Measurements from ENCODE around the gene TEKT3. TPM values are rescaled to one million over a fixed set of nuclear protein-coding genes. Genes with fewer than 3 reads are reported as not detected.

TEKT3 gene
- total RNA-seq (2014; rRNA removed; shearing (Covaris generic)): 1.0 TPM in 1 of 2 replicates, not detected in the other

GRCh38 chr17:15341385-15341849 is at the start of gene TEKT3:
Gene TEKT3, minus strand, starts transcription at chr17:15341597. Its CDS starts 10,012 bp downstream, at chr17:15331585.
- peak; percentile 58 to 78 for DNase-seq (ENCODE audit: low read depth in 1 of 2, low spot score in 2 of 2)
- Histone ChIP-seq H3K4me1 (replicated peaks) (peaks cover 6% of the 10 kb centered on the region; the same call in 1 of the 2 replicates), H3K27me3 (replicated peaks) (no peaks in the 10 kb centered on the region), H3K4me3 (peak within 1 kb of the TSS; percentile 43), H3K9me3 (replicated peaks) (no peaks in the 10 kb centered on the region), H3K27ac (no peak within 1 kb of the TSS), H3K36me3 (no peaks in the 10 kb centered on the region)

- Histone ChIP-seq H3K36me3 (no peaks in the 10 kb centered on the region), H3K27me3 (replicated peaks) (no peaks in the 10 kb centered on the region), H3K4me3 (no peak overlapping the region), H3K27ac (no peak overlapping the region), H3K9me3 (replicated peaks) (no peaks in the 10 kb centered on the region; the same call in 1 of the 2 replicates), H3K4me1 (replicated peaks) (peaks cover 33% of the 10 kb centered on the region)
- no peak for DNase-seq (ENCODE audit: low read depth in 1 of 2, low spot score in 2 of 2)
These were observed 47.1 kb upstream of the TEKT3 start for GRCh38 chr17:15388356-15389041.

- Histone ChIP-seq H3K27ac (no peak overlapping the region), H3K4me3 (no peak overlapping the region), H3K9me3 (replicated peaks) (no peaks in the 10 kb centered on the region; the same call in 1 of the 2 replicates), H3K4me1 (replicated peaks) (peaks cover 15% of the 10 kb centered on the region), H3K36me3 (no peaks in the 10 kb centered on the region), H3K27me3 (replicated peaks) (no peaks in the 10 kb centered on the region)
- no peak for DNase-seq (ENCODE audit: low read depth in 1 of 2, low spot score in 2 of 2)
These were observed 44.7 kb upstream of the TEKT3 start for GRCh38 chr17:15386083-15386482.

DNA sequence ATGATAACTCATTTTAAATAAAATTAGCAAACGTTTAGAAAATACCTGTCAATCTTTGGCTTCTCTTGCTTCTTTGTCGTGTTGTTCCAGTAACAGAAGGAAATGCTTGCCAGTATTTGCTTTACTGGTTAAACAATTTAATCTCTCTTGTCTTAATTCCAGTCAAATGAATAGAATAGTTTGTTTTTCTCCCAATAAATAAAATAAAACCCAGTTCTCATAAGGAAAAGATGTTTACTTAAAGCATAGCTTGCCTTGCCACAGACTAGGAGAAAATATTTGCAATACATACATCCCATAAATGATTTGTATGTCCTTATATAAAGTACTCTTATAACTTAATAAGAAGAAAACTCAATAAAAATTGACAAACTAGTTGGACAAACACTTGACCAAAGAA is 43.9 kb upstream of the TEKT3 start:
- Histone ChIP-seq H3K4me1 (replicated peaks) (peaks cover 19% of the 10 kb centered on the region), H3K9me3 (replicated peaks) (no peaks in the 10 kb centered on the region; the same call in 1 of the 2 replicates), H3K4me3 (no peak overlapping the region), H3K36me3 (no peaks in the 10 kb centered on the region), H3K27me3 (replicated peaks) (no peaks in the 10 kb centered on the region), H3K27ac (no peak overlapping the region)
- DNase-seq (ENCODE audit: low read depth in 1 of 2, low spot score in 2 of 2): no peak

- no peaks in the 10 kb centered on the region for H3K27me3 ChIP-seq (replicated peaks)
- H3K36me3 ChIP-seq: no peaks in the 10 kb centered on the region
- H3K4me3 ChIP-seq: no peak overlapping the region
- DNase-seq (ENCODE audit: low read depth in 1 of 2, low spot score in 2 of 2): no peak
- H3K27ac ChIP-seq: no peak overlapping the region
- no peaks in the 10 kb centered on the region; the same call in 1 of the 2 replicates for H3K9me3 ChIP-seq (replicated peaks)
- peaks cover 19% of the 10 kb centered on the region for H3K4me1 ChIP-seq (replicated peaks)
These were observed 42.9 kb upstream of the TEKT3 start for GRCh38 chr17:15384142-15384787.

- H3K9me3 ChIP-seq (replicated peaks): no peaks in the 10 kb centered on the region; the same call in 1 of the 2 replicates
- H3K4me1 ChIP-seq (replicated peaks): peaks cover 28% of the 10 kb centered on the region
- no peak overlapping the region for H3K27ac ChIP-seq
- H3K27me3 ChIP-seq (replicated peaks): no peaks in the 10 kb centered on the region
- no peak overlapping the region for H3K4me3 ChIP-seq
- H3K36me3 ChIP-seq: no peaks in the 10 kb centered on the region
- no peak for DNase-seq (ENCODE audit: low read depth in 1 of 2, low spot score in 2 of 2)
These were observed 41.5 kb upstream of the TEKT3 start for GRCh38 chr17:15382914-15383313.

GRCh38 chr17:15381707-15382106 is 40.3 kb upstream of the TEKT3 start:
- Histone ChIP-seq H3K4me3 (no peak overlapping the region), H3K4me1 (replicated peaks) (peaks cover 38% of the 10 kb centered on the region), H3K9me3 (replicated peaks) (no peaks in the 10 kb centered on the region), H3K36me3 (no peaks in the 10 kb centered on the region), H3K27ac (no peak overlapping the region), H3K27me3 (replicated peaks) (no peaks in the 10 kb centered on the region)
- DNase-seq (ENCODE audit: low read depth in 1 of 2, low spot score in 2 of 2): no peak

DNA sequence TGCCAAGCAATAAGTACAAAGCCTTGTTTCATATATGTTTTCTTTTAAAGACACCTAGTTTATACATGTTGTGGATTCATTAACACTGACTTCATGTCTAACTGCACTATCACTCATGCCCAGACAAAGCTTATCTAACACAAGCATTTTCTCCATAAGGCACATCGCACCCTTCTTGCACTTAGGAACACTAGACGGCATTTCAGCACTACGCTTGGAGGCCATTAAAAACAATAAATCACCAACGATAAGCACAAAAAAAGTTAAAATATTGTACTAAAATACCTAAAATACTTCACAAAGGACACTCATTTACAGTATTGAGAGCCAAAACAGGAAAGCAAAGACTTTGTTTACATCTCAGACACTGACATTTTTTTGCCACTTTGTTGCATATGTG is 39.0 kb upstream of the TEKT3 start:
- peaks cover 40% of the 10 kb centered on the region for H3K4me1 ChIP-seq (replicated peaks)
- no peak for DNase-seq (ENCODE audit: low read depth in 1 of 2, low spot score in 2 of 2)
- H3K4me3 ChIP-seq: no peak overlapping the region

DNA sequence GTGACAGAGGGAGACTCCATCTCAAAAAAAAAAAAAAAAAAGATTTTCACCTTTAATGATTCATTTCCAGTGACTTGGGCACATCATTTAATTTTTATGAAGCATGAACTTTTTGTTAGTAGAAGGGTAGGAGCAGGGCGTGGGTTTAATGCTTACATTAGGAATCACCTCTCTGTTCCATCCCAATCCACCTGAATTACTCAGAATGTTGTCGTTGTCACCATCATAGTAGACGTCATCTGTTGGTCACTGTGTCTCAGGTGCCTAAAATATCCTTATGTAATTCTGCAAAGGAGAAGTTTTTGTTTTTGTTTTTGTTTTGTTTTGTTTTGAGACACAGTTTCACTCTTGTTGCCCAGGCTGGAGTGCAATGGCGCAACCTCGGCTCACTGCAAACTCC is 38.3 kb upstream of the TEKT3 start:
- H3K27me3 ChIP-seq (replicated peaks): no peaks in the 10 kb centered on the region
- H3K36me3 ChIP-seq: no peaks in the 10 kb centered on the region
- H3K27ac ChIP-seq: no peak overlapping the region
- no peaks in the 10 kb centered on the region for H3K9me3 ChIP-seq (replicated peaks)
- peaks cover 35% of the 10 kb centered on the region for H3K4me1 ChIP-seq (replicated peaks)
- no peak for DNase-seq (ENCODE audit: low read depth in 1 of 2, low spot score in 2 of 2)
- no peak overlapping the region for H3K4me3 ChIP-seq

More for the DNA sequence above, 39.0 kb upstream of the TEKT3 start:
- H3K36me3 ChIP-seq: no peaks in the 10 kb centered on the region
- H3K9me3 ChIP-seq (replicated peaks): no peaks in the 10 kb centered on the region
- H3K27ac ChIP-seq: no peak overlapping the region
- no peaks in the 10 kb centered on the region for H3K27me3 ChIP-seq (replicated peaks)

DNA sequence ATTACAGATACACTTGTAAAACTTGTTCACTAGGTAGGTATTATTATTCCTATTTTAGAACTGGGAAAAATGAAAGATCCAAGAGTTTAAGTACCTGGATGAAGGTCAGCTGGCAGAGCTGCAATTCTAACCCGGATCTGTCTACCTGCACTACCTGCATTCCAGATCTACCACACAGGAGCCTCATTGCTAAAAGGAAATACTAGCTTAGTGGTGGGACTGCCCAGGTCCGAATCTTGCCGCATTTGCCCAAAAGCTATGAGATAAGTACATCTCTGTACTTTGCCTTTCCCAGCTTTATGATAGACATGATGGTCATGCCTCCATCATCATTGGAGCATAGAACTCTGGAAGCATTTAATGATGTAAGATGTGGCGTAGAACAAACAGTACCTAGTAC is 36.8 kb upstream of the TEKT3 start:
- Histone ChIP-seq H3K36me3 (no peaks in the 10 kb centered on the region), H3K4me3 (no peak overlapping the region), H3K9me3 (replicated peaks) (no peaks in the 10 kb centered on the region), H3K27me3 (replicated peaks) (no peaks in the 10 kb centered on the region), H3K27ac (peak overlapping the region; percentile 87), H3K4me1 (replicated peaks) (peaks cover 27% of the 10 kb centered on the region)
- no peak for DNase-seq (ENCODE audit: low read depth in 1 of 2, low spot score in 2 of 2)

- H3K27me3 ChIP-seq (replicated peaks): no peaks in the 10 kb centered on the region
- peak; percentile 78 to 87 for DNase-seq (ENCODE audit: low read depth in 1 of 2, low spot score in 2 of 2)
- peak overlapping the region; percentile 87 for H3K27ac ChIP-seq
- H3K4me3 ChIP-seq: peak overlapping the region; percentile 15
- H3K9me3 ChIP-seq (replicated peaks): no peaks in the 10 kb centered on the region
- peaks cover 27% of the 10 kb centered on the region for H3K4me1 ChIP-seq (replicated peaks)
- no peaks in the 10 kb centered on the region for H3K36me3 ChIP-seq
These were observed 36.2 kb upstream of the TEKT3 start for GRCh38 chr17:15377616-15378015.

GRCh38 chr17:15377200-15377599 is 35.8 kb upstream of the TEKT3 start:
- DNase-seq (ENCODE audit: low read depth in 1 of 2, low spot score in 2 of 2): peak; percentile 64 to 79
- H3K9me3 ChIP-seq (replicated peaks): no peaks in the 10 kb centered on the region
- H3K27me3 ChIP-seq (replicated peaks): no peaks in the 10 kb centered on the region
- peak overlapping the region; percentile 87 for H3K27ac ChIP-seq
- peak overlapping the region; percentile 15 for H3K4me3 ChIP-seq
- H3K36me3 ChIP-seq: no peaks in the 10 kb centered on the region
- peaks cover 27% of the 10 kb centered on the region for H3K4me1 ChIP-seq (replicated peaks)

DNA sequence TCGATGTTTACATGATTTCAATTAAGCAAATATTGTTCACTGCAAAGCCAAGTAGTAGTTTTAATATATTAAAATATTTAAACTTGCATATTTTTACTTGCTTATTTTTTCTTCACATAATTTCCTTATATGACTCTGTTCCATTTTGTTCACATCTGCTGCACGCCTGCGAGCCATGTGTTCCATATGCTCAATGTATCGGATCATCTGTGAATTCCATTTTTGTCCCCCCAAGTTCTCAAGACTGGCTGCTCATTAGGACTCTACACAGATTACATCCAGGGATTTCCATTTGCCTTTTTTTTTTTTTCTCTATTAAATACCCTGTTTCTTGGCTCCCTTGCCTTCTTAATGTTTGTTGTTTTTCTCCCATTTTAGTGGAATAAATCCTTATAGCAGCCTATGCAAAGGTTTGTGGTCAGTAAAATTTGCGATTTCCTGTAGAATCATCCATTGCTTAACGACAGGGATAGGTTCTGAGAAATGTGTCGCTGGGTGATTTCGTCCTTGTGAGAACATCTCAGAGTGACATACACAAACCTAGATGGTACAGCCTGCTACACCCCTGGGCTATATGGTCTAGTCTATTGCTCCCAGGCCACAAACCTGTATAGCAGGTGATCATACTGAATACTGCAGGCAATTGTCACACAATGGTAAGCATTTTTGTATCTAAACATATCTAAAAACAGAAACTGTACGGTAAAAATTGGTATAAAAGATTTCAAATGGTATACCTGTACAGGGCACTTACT is 30.2 kb upstream of the TEKT3 start:
- Histone ChIP-seq H3K27ac (no peak overlapping the region), H3K4me1 (replicated peaks) (peaks cover 2% of the 10 kb centered on the region), H3K4me3 (no peak overlapping the region), H3K9me3 (replicated peaks) (no peaks in the 10 kb centered on the region), H3K36me3 (no peaks in the 10 kb centered on the region), H3K27me3 (replicated peaks) (no peaks in the 10 kb centered on the region)
- DNase-seq (ENCODE audit: low read depth in 1 of 2, low spot score in 2 of 2): no peak

DNA sequence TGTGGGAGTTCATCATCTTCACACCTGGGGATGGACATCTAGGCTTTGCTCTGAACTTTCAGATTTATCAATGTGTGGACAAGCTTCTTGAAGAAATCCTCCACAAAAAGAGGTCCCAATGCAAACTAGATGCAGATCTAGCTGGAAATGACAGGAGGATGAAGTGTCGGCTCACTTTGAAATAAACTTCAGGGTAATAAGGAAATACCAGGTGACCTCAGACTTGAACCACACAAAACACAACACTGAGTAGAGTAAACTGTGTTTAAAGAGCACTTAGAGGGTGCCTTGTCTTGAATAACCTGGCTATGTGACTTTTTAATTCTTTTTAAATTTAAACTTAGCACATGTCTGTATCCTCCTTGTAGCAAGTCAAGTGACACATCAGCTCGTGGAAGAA is 27.2 kb upstream of the TEKT3 start:
- H3K27ac ChIP-seq: no peak overlapping the region
- H3K36me3 ChIP-seq: no peaks in the 10 kb centered on the region
- no peak overlapping the region for H3K4me3 ChIP-seq
- H3K4me1 ChIP-seq (replicated peaks): no peaks in the 10 kb centered on the region
- H3K9me3 ChIP-seq (replicated peaks): no peaks in the 10 kb centered on the region
- H3K27me3 ChIP-seq (replicated peaks): no peaks in the 10 kb centered on the region
- DNase-seq (ENCODE audit: low read depth in 1 of 2, low spot score in 2 of 2): no peak

Data from SJSA1 (cell line).